ENCODE measurements around the gene HP1BP3.
A peak's percentile ranks its signal among the peaks of the same experiment; 100 is the strongest.

The HP1BP3 gene

GRCh38 chr1:20713440-20713839 lies 73.7 kb downstream of the HP1BP3 start:
- Histone ChIP-seq H3F3A (ENCODE audit: control insufficient read depth, insufficient read depth) (no peaks in the 10 kb centered on the region), H3K36me3 (ENCODE audit: control insufficient read depth, low read length) (no peaks in the 10 kb centered on the region), H3K27ac (ENCODE audit: low read depth, low read length) (no peak overlapping the region), H3K9me3 (ENCODE audit: control insufficient read depth, insufficient read depth, low read length) (no peaks in the 10 kb centered on the region), H3K9me2 (replicated peaks; ENCODE audit: control insufficient read depth, low read length) (no peaks in the 10 kb centered on the region), H3K27me3 (ENCODE audit: control insufficient read depth, low read length) (peaks cover 5% of the 10 kb centered on the region; the same call in 1 of the 2 replicates), H3K79me2 (ENCODE audit: control insufficient read depth, low read length) (no peaks in the 10 kb centered on the region), H4K20me1 (ENCODE audit: control insufficient read depth, insufficient read depth, low read depth, low read length) (no peaks in the 10 kb centered on the region), H3K4me1 (ENCODE audit: control insufficient read depth, low read length) (peaks cover 3% of the 10 kb centered on the region; the same call in 1 of the 2 replicates), H3K4me2 (ENCODE audit: low read length) (no peak overlapping the region), H3K4me3 (ENCODE audit: low read length) (no peak overlapping the region)
- no peak for TF ChIP-seq CTCF (IDR thresholded peaks at IDR 0.05; ENCODE audit: low read depth, low read length, poor library complexity, severe bottlenecking)
- no peak for TF ChIP-seq EZH2phosphoT487 (IDR thresholded peaks at IDR 0.05; ENCODE audit: borderline replicate concordance, low read length)

DNA sequence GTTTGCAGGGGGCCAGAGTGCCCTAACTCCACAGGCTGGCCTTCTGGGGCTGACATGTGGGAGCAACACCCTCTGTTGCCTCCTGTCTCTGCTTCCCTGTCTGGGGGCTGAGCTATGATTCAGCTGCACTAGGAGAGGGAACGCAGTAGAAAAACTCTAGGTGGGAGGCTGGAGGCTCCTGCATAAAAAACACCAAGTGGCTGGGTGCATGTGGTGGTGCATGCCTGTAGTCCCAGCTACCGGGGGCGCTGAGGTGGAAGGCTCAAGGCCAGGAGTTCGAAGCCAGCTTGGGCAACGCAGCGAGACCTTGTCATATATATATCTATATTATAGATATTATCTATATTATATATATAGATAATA lies 74.9 kb downstream of the HP1BP3 start:
- Histone ChIP-seq H3K79me2 (ENCODE audit: control insufficient read depth, low read length) (no peaks in the 10 kb centered on the region), H3K9me2 (replicated peaks; ENCODE audit: control insufficient read depth, low read length) (no peaks in the 10 kb centered on the region), H3K4me2 (ENCODE audit: low read length) (no peak overlapping the region), H3K27ac (ENCODE audit: low read depth, low read length) (no peak overlapping the region), H3K27me3 (ENCODE audit: control insufficient read depth, low read length) (no peaks in the 10 kb centered on the region), H3K4me1 (ENCODE audit: control insufficient read depth, low read length) (no peaks in the 10 kb centered on the region), H3K36me3 (ENCODE audit: control insufficient read depth, low read length) (no peaks in the 10 kb centered on the region), H4K20me1 (ENCODE audit: control insufficient read depth, insufficient read depth, low read depth, low read length) (no peaks in the 10 kb centered on the region), H3F3A (ENCODE audit: control insufficient read depth, insufficient read depth) (no peaks in the 10 kb centered on the region), H3K4me3 (ENCODE audit: low read length) (no peak overlapping the region), H3K9me3 (ENCODE audit: control insufficient read depth, insufficient read depth, low read length) (no peaks in the 10 kb centered on the region)
- TF ChIP-seq CTCF (IDR thresholded peaks at IDR 0.05; ENCODE audit: low read depth, low read length, poor library complexity, severe bottlenecking) (no peak), EZH2phosphoT487 (IDR thresholded peaks at IDR 0.05; ENCODE audit: borderline replicate concordance, low read length) (no peak)

DNA sequence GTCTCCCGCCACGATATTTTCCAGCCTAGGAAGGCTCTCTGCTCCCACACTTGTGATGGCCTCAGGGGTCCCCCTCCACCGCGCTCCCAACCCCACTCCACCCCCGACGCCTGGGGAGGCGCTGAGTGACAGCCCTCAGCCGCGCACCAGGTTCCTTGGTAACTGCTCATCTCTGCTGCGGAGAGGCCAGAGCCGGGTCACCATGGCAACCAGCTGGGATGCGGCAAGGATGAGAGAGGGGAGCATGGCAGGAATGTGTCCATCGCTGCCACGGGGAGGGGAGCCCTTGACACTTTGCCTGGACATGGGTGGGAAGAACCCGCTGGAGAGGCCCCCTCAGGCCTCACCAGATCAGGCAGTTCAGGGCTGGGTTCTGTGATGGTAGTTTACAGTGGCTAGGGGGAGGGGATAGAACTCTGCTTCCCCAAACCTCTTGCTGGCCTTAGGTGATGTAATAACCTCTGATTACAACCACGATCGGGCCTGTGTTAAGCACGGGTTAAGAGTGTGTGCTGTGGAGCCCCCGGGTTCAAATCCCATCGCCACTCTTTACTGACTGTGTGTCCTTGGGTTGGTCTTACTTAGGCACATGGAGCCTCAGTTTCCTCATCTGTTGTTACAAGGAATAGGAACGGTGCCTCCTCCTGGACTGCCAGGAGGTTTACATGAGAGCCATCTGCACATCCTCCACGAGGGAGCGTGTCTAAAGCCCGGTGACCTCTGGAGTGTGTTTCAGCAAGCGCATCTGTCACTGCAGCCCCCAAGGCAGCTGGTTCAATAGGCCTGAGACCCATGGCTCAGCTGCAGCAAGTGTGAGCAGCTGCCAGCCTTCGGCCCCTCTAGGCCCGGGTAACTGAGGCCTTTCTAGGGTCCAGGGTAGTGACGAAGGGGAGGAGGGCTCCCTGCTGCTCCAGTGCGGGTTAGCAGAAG lies 75.6 kb downstream of the HP1BP3 start:
- peak; percentile 21 for TF ChIP-seq CTCF (IDR thresholded peaks at IDR 0.05; ENCODE audit: low read depth, low read length, poor library complexity, severe bottlenecking)
- no peak for TF ChIP-seq EZH2phosphoT487 (IDR thresholded peaks at IDR 0.05; ENCODE audit: borderline replicate concordance, low read length)
- no peaks in the 10 kb centered on the region for H3K9me3 ChIP-seq (ENCODE audit: control insufficient read depth, insufficient read depth, low read length)
- no peak overlapping the region for H3K4me2 ChIP-seq (ENCODE audit: low read length)
- no peaks in the 10 kb centered on the region for H3K9me2 ChIP-seq (replicated peaks; ENCODE audit: control insufficient read depth, low read length)
- H3F3A ChIP-seq (ENCODE audit: control insufficient read depth, insufficient read depth), result no peaks in the 10 kb centered on the region
- no peaks in the 10 kb centered on the region for H4K20me1 ChIP-seq (ENCODE audit: control insufficient read depth, insufficient read depth, low read depth, low read length)
- no peaks in the 10 kb centered on the region for H3K36me3 ChIP-seq (ENCODE audit: control insufficient read depth, low read length)
- no peak overlapping the region for H3K4me3 ChIP-seq (ENCODE audit: low read length)
- no peaks in the 10 kb centered on the region for H3K27me3 ChIP-seq (ENCODE audit: control insufficient read depth, low read length)
- no peak overlapping the region for H3K27ac ChIP-seq (ENCODE audit: low read depth, low read length)
- H3K79me2 ChIP-seq (ENCODE audit: control insufficient read depth, low read length), result no peaks in the 10 kb centered on the region
- no peaks in the 10 kb centered on the region for H3K4me1 ChIP-seq (ENCODE audit: control insufficient read depth, low read length)

Data from DOHH2 (cell line).